Parathyroid adenoma (tissue), 2 donors: Measurements from ENCODE around the gene FARS2.

Experiments used
- H2AFZ ChIP-seq: fragments of 300-600 bp; sonication (generic); one replicate; pipeline ENCODE4 v1.7.0; 2017; ENCODE audit warnings: antibody characterized with exemption, mild to moderate bottlenecking
- H3K27ac ChIP-seq: fragments of 300-600 bp; sonication (generic); one replicate; pipeline ENCODE4 v1.7.0; 2017
- H3K27me3 ChIP-seq: fragments of 300-600 bp; sonication (generic); one replicate; pipeline ENCODE4 v1.7.0; 2017; ENCODE audit warnings: low read length; ENCODE audit not compliant: control insufficient read depth, insufficient read depth
- H3K36me3 ChIP-seq: fragments of 300-600 bp; sonication (generic); one replicate; pipeline ENCODE4 v1.7.0; 2017; ENCODE audit warnings: low read length; ENCODE audit not compliant: control insufficient read depth, insufficient read depth
- H3K4me1 ChIP-seq: fragments of 300-600 bp; sonication (generic); one replicate; pipeline ENCODE4 v1.7.0; 2017; ENCODE audit warnings: control low read depth
- H3K4me2 ChIP-seq: fragments of 300-600 bp; sonication (generic); one replicate; pipeline ENCODE4 v1.7.0; 2017; ENCODE audit warnings: low read length
- H3K4me3 ChIP-seq: fragments of 300-600 bp; sonication (generic); one replicate; pipeline ENCODE4 v1.7.0; 2017; ENCODE audit warnings: low read depth, low read length
- H3K79me2 ChIP-seq: fragments of 300-600 bp; sonication (generic); one replicate; pipeline ENCODE4 v1.7.0; 2017; ENCODE audit warnings: control low read depth
- H3K9ac ChIP-seq: fragments of 300-600 bp; sonication (generic); one replicate; pipeline ENCODE4 v1.7.0; 2017; ENCODE audit warnings: mild to moderate bottlenecking
- H3K9me3 ChIP-seq: fragments of 300-600 bp; sonication (generic); one replicate; pipeline ENCODE4 v1.7.0; 2017; ENCODE audit warnings: low read length; ENCODE audit not compliant: control insufficient read depth
- CTCF ChIP-seq: fragments of 300-600 bp; sonication (generic); IDR thresholded peaks from one replicate; pipeline ENCODE4 v1.7.0; 2017; ENCODE audit warnings: antibody characterized with exemption, mild to moderate bottlenecking
- donor health status: primary hyperparathyroidism.

FARS2 gene

DNA sequence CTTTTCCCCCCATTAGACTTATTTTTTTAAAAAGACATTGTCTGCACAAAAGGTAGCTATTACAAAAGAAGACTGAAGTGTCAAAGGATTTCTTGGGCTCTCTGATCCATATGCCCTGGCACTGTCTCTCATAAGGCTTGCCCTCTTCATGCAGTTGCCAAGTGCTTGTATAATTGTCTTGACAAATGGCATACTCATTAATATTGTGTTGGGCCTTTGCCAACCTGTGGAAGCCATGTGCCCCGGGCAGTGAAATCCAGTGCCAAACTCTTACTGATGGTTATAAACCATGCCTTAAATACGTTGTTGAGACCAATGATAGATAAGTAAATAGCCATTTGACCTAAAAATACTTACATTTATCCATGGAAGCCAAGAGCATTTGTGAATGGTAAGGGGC lies 98.1 kb downstream of the FARS2 start:
- no peak overlapping the region for H3K4me3 ChIP-seq
- no peak overlapping the region for H3K27ac ChIP-seq
- no peak overlapping the region for H3K9ac ChIP-seq
- no peaks in the 10 kb centered on the region for H3K4me1 ChIP-seq
- H3K36me3 ChIP-seq = no peaks in the 10 kb centered on the region
- H2AFZ ChIP-seq = no peak overlapping the region
- TF ChIP-seq CTCF = no peak
- H3K79me2 ChIP-seq = peaks cover 16% of the 10 kb centered on the region
- H3K4me2 ChIP-seq = no peak overlapping the region
- H3K27me3 ChIP-seq = no peaks in the 10 kb centered on the region
- H3K9me3 ChIP-seq = no peaks in the 10 kb centered on the region

DNA sequence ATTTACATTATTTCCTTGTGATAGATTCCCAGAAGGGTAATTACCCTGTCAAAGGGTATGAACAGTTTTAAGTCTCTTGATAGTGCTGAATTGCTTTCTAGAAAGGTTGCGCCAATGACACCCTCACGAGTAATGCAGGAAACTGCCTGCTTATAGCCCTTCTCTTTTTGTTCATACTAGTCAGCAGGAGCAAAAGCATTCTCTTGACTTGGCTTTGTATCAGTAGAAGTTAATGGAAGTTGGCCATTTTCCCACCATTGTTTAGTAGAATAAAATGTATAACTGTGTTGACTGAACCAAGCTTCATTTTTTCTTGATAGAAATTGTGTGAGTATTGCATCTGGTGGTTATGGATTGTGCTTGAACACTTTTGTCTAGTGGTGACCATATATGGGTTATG lies 100.1 kb downstream of the FARS2 start:
- H3K27me3 ChIP-seq = no peaks in the 10 kb centered on the region
- H2AFZ ChIP-seq = no peak overlapping the region
- no peaks in the 10 kb centered on the region for H3K9me3 ChIP-seq
- no peaks in the 10 kb centered on the region for H3K4me1 ChIP-seq
- TF ChIP-seq CTCF = no peak
- peaks cover 5% of the 10 kb centered on the region for H3K79me2 ChIP-seq
- H3K36me3 ChIP-seq = no peaks in the 10 kb centered on the region
- H3K9ac ChIP-seq = no peak overlapping the region
- H3K4me3 ChIP-seq = no peak overlapping the region
- no peak overlapping the region for H3K4me2 ChIP-seq
- no peak overlapping the region for H3K27ac ChIP-seq

DNA sequence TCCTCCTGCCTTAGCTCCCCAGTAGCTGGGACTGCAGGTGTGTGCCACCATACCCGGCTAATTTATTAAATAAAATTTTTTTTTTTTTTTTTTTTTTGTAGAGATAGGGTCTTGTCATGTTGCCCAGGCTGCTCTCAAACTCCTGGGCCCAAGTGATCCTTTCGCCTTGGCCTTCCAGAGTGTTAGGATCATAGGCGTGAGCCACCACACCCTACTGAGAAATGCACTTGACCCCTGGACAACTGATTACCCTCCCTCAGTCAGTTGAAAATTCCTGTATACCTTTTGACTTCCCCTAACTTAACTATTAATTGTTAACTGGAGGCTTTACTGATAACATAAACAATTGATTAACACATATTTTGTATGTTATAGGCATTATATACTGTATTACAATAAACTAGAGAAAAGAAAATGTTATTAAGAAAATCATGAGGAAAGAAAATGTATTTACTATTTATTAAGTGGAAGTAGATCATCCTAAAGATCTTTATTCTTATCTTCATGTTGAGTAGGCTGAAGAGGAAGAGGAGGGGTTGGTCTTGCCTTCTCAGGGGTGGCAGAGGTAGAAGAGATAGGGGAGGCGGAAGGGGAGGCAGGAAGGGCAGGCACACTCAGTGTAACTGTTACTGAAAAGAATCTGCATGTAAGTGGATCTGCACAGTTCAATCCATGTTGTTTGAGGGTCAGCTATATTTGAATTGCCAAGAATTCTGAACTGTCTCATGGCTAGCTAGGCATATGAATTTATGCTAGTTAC lies 104.3 kb downstream of the FARS2 start:
- Histone ChIP-seq H3K27ac (no peak overlapping the region), H3K27me3 (no peaks in the 10 kb centered on the region), H3K4me1 (no peaks in the 10 kb centered on the region), H2AFZ (no peak overlapping the region), H3K79me2 (peaks cover 5% of the 10 kb centered on the region), H3K9me3 (no peaks in the 10 kb centered on the region), H3K4me3 (no peak overlapping the region), H3K36me3 (no peaks in the 10 kb centered on the region), H3K4me2 (no peak overlapping the region), H3K9ac (no peak overlapping the region)
- TF ChIP-seq CTCF = no peak

DNA sequence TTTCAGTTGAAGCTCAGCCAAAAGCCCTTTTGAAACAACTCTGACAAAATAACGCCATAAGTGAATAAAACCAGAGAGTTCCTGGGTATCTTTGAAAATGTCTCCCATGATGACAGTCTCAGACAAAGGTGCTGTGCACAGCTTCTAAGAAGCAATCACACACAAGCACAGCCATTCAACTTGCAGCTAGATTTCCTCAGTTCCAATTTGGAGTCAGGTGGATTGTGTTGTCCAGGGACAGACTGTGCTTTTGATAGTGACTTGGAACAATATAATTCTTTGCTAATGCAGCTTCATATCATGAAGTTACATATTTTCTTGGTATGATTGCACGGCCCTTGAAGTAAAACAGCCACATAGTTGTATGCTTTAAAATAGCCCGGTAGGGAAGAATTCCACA lies 105.6 kb downstream of the FARS2 start:
- no peak overlapping the region for H3K4me2 ChIP-seq
- no peak overlapping the region for H3K27ac ChIP-seq
- no peak for TF ChIP-seq CTCF
- H3K36me3 ChIP-seq = no peaks in the 10 kb centered on the region
- no peaks in the 10 kb centered on the region for H3K27me3 ChIP-seq
- peaks cover 5% of the 10 kb centered on the region for H3K79me2 ChIP-seq
- H2AFZ ChIP-seq = no peak overlapping the region
- no peaks in the 10 kb centered on the region for H3K4me1 ChIP-seq
- no peak overlapping the region for H3K4me3 ChIP-seq
- no peak overlapping the region for H3K9ac ChIP-seq
- no peaks in the 10 kb centered on the region for H3K9me3 ChIP-seq

DNA sequence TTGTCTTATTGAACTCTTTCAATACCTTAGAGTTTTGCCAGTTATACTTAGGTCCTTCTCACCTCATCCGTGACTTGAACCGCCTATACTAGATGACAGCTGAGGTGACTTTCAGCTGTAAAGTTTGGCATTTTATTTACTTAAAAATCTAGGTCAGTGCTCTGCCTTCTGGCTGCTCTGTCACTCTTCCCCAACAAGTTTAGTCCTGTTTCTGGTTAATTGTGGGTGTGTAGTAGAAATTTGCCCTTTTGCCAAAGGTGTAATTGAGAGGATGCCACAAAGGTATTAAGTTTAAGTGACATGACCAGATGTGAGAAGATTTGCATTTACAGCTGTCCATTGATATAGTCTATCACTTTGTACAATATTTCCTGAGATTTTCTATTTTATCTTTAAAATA lies 106.2 kb downstream of the FARS2 start:
- Histone ChIP-seq H3K27ac (no peak overlapping the region), H3K9ac (no peak overlapping the region), H3K4me3 (no peak overlapping the region), H3K4me1 (no peaks in the 10 kb centered on the region), H3K27me3 (no peaks in the 10 kb centered on the region), H2AFZ (no peak overlapping the region), H3K36me3 (no peaks in the 10 kb centered on the region), H3K9me3 (no peaks in the 10 kb centered on the region), H3K79me2 (peaks cover 5% of the 10 kb centered on the region), H3K4me2 (no peak overlapping the region)
- TF ChIP-seq CTCF = no peak
